Stimulated activated CD8-positive, alpha-beta memory T cell treated with anti-CD3 and anti-CD28 coated beads, Interleukin-4, amount 100 ng/mL, for 1 hour (primary cell): ENCODE data around the gene CD33.
"Not testable (repeated sequence)": the region's sequence is repeated elsewhere in the genome, so short reads cannot be mapped to it uniquely, and the experiment has no call there.

Experiments
- DNase-seq, 2 donors: peaks; one replicate each; pipeline ENCODE4 v3.0.0-alpha.2; 2020; ENCODE audit warnings: low read depth in 2 of 2, low spot score in 1 of 2

CD33 gene

GRCh38 chr19:51210191-51210784 is 14.6 kb upstream of the CD33 start:
- no peak for DNase-seq

DNA sequence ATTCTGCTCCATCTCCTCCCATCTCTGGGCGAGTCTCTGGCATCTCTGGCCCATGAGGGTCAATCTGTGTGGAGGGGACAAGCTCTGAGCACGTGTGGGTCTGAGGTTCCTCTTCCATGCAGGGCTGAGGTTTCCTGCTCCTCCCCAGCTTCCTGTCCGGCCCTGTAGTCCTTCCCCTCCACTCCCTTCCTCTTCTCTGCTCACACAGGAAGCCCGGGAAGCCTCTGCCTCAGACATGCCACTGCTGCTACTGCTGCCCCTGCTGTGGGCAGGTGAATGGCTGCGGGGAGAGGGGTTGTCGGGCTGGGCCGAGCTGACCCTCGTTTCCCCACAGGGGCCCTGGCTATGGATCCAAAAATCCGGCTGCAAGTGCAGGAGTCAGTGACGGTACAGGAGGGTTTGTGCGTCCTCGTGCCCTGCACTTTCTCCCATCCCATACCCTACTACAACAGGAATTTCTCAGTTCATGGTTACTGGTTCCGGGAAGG is 14.0 kb upstream of the CD33 start:
- DNase-seq, result not testable (repeated sequence)

- DNase-seq, result no peak
Observed at GRCh38 chr19:51211833-51212232, 13.0 kb upstream of the CD33 start.

GRCh38 chr19:51219307-51219706 is 5.6 kb upstream of the CD33 start:
- no peak for DNase-seq

DNA sequence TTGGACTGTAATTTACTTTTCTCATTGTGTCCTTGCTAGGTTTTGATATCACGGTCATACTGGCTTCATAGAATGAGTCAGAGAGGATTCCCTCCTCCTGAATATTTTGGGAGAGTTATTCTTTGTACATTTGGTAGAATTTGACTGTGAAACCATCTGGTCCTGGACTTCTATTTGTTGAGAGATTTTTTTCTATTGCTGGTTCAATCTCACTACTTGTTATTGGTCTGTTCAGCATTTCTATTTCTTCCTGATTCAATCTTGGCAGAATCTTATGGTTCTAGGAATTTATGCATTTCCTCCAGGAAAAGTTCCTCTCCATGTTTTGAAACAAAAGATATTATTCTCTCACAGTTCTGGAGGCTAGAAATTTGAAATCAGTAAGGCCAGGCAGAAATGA is 4.9 kb upstream of the CD33 start:
- no peak for DNase-seq

- DNase-seq, result no peak
Observed at GRCh38 chr19:51220996-51221395, 3.9 kb upstream of the CD33 start.

DNA sequence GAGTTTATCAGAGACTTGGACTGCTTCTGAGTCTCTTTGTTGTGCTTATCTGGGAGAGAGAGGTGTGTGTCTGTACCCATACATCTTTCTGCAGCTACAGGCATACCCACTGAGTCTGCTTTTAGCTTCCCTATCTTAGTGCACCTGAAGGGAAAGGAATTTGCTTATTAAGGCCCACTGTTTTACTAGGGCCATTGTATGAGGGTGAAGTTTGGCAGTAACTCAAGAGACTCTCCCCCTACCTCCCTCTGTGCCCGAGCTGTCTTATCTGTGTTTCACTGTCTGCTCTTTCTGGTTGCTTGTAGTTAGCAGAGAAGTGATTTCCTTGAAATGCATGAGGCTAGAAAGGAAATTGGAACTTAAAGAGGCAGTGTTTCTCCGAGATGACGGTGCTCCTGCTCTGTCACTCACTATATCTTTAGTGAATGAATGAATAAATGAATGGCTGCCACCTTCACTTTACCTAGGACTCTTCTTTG is 678 bp upstream of the CD33 start:
- no peak for DNase-seq

- no peak for DNase-seq
Observed at GRCh38 chr19:51226067-51226466, 1.2 kb downstream of the CD33 start.

GRCh38 chr19:51227326-51227725 is 2.4 kb downstream of the CD33 start:
- DNase-seq, result no peak

DNA sequence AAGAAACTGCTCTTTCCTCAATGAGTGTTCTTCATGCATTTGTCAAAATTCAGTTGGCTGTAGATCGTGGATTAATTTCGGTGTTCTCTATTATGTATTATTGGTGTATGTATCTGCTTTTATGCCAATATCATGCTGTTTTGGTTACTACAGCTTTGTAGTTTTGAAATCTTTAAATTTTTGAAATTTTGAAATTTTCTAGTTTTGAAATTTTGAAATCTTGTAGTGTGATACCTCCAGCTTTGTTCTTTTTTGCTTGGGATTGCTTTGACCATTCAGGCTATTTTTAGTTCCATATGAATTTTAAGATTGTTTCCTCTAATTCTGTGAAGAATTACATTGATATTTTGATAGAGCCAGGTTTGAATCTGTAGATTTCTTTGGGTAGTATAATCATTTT is 3.1 kb downstream of the CD33 start:
- DNase-seq, result no peak

DNA sequence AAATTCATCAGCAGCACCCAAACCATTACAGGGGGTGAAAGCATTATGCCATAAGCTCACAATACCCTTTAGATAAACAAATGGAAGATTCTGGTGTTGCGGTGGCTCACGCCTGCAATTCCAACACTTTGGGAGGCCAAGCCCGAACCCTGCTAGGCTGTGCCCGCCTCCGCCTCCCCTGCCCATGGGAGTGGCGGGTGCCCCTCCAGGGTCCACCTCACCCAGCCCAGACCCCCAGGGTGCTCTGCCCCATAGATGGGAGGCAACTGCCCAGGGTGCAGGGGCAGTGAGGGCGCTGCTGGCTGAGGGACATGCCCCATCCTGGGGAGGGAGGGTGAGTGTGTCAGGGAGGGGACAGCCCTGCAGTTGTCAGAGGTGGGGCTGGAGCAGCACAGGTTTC is 16.0 kb downstream of the CD33 start:
- no peak for DNase-seq

GRCh38 chr19:51242881-51243630 is 18.2 kb downstream of the CD33 start:
- no peak for DNase-seq

GRCh38 chr19:51246164-51246552 is 21.3 kb downstream of the CD33 start:
- no peak for DNase-seq

DNA sequence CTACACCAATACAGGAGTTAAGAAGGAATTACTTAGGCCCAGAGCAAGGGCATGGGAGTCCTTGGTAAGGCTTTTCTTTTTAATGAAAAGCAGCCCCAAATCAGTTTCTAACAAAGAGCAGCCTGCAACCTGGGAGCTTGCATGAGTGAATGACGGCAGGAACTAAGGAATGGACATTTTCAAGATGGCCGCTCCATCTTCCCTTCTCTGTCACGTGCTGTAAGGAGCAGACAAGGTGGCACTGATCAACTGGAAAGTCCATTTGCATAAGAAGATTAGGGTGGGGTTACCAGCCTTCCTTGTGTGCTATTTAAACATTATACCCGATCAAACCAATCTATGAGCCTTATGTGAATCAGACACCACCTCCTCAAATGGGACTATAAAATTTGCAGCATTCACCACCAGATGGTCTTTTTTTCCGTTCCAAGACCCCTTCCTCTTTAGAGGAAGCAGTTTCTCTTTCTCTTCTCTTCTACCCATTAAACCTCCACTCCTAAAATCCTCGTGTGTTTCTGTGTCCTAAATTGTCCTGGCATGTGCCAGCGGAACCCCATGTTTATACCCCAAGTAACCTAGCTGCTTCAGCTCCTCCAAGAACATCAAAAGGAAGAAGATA is 23.2 kb downstream of the CD33 start:
- no peak for DNase-seq

- no peak for DNase-seq
Observed at GRCh38 chr19:51250786-51251467, 26.0 kb downstream of the CD33 start, which contains the start of gene SIGLECL1. SIGLECL1 (plus strand) TSS chr19:51251080; CDS start chr19:51264073, 12,993 bp downstream.

DNA sequence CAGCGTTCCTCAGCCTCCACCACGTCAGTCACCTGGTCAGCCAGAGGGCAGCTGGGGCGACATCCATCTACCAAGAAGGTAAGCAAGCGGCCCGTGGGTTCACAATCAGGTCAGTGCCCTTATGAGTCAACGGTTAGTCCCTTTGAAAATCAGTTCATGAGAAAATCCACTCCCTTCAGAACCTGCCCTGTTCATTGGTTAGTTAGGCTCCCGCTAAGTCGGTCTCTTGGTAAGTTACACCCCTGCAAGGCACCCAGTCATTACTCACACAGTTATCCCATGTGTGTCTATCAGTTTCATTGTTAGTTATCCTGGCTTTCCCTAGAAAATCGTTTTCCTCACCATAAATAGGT is 26.6 kb downstream of the CD33 start:
- DNase-seq, result no peak

- no peak for DNase-seq
Observed at GRCh38 chr19:51252306-51253079, 27.6 kb downstream of the CD33 start.

DNA sequence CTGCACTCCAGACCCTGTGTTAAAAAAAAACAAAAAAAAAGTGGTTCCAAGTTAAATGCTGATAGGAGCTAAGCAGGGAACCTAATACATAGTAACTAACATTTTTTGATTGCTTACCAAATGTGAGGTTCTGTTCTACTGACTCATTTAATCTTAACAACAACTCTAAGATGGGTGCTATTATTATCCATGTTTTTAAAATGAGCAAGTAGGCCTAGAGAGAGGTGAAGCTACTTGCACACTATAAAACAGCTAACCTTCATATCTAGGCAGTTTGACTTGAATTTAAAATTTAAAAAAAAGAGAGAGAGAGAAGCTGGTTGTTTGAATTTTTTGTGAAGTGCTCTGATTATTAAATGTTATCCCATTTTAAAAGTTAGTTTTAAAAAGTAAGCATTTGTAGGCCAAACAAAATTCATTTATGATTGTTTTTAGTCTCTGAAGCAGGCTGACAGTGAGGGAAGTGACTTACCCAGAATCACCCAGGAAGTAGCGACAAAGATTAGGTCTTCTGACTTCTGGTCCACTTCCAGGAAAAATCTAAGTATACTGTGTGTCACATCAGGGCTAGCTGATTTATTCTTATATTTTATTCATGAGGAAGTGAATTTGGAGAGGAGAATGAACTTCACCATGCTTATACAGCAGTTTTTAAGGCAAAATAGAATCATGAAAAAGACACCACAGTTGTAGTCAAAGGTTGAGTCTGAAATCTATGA is 28.4 kb downstream of the CD33 start:
- no peak for DNase-seq

DNA sequence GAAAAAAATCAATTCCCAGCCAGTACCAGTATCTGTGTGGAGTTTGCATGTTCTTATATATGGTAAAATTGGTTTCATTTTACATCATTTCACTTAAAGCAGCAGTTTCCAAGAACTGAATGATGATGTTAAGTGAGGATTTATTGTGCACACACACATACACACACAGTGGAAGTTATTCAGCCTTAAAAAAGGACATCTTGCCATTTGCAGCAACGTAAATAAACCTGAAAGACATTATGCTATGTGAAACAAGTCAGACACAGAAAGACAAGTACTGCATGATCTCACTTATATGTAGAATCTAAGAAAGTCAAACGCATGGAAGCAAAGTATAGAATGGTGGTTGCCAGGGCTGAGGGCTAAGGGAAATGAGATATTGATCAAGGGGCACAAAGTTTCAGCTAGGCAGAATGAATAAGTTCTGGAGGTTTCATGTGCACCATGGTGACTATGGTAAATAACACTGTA is 31.3 kb downstream of the CD33 start:
- no peak for DNase-seq

DNA sequence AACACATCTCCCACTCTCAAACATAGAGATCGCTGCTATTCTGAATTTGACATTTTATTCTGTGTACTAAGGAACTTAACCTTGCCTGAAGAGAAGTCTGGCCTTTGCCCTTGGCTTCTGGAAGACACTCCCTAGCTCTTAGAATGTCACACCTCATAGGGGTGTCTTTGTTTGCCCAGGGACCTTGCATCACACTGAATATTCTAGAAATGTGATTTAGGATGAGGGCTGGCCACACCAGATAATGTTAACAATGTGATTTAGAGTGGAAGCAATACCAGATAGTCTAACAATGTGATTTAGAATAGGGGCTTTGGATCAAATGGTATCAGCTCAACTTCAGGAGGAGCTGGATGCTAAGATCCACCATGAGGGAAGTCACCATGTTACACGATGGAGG is 32.6 kb downstream of the CD33 start:
- no peak for DNase-seq
